WTC11 (cell line): Measurements from ENCODE around the gene PDK2. TPM values are rescaled to one million over a fixed set of nuclear protein-coding genes. Genes with fewer than 3 reads are reported as not detected.

Experiments used
- ATAC-seq: fragments of 200-7000 bp; cut with Tn5 transposase; 2 replicates; pipeline ENCODE4 v1.10.0; 2021; ENCODE audit warnings: mild to moderate bottlenecking, moderate library complexity
- CTCF ChIA-PET: fragments of 300-600 bp; sonication (Branson Sonifier 250); formaldehyde crosslinking; loops from one replicate; lab custom pipeline; 2021; ENCODE audit warnings: antibody characterized with exemption; lab: Charles Lee
- POLR2A ChIA-PET: fragments of 350-600 bp; sonication (Branson Sonifier 250); formaldehyde crosslinking; loops from one replicate; lab custom pipeline; 2021; ENCODE audit warnings: antibody characterized with exemption; lab: Charles Lee
- DNase-seq: peaks from one replicate; pipeline ENCODE4 v3.0.0; 2021; ENCODE audit warnings: low spot score
- H3K27ac Mint-ChIP-seq: 2 replicates; pipeline ENCODE4 v1.8.0; 2021; ENCODE audit warnings: mixed read lengths
- H3K27me3 Mint-ChIP-seq: 2 replicates; pipeline ENCODE4 v1.8.0; 2021; ENCODE audit warnings: low read depth, mild to moderate bottlenecking, moderate library complexity, mixed read lengths
- H3K36me3 Mint-ChIP-seq: 2 replicates; pipeline ENCODE4 v1.8.0; 2021; ENCODE audit warnings: mixed read lengths
- H3K4me1 Mint-ChIP-seq: 2 replicates; pipeline ENCODE4 v1.8.0; 2022; ENCODE audit warnings: mixed read lengths
- H3K4me3 Mint-ChIP-seq: 2 replicates; pipeline ENCODE4 v1.8.0; 2021; ENCODE audit warnings: mild to moderate bottlenecking, moderate library complexity, mixed read lengths
- H3K9me3 Mint-ChIP-seq: 2 replicates; pipeline ENCODE4 v1.8.0; 2021; ENCODE audit warnings: mixed read lengths
- AR ChIP-seq: fragments of 250-450 bp; sonication (Bioruptor Pico); IDR thresholded peaks from 2 replicates; pipeline ENCODE4 v1.9.0; 2021; ENCODE audit warnings: mild to moderate bottlenecking
- E2F1 ChIP-seq: sonication (generic); formaldehyde crosslinking; IDR thresholded peaks from 2 replicates; pipeline ENCODE4 v1.8.0; 2022; ENCODE audit warnings: mild to moderate bottlenecking, missing genetic modification reagents
- FOXJ3 ChIP-seq: sonication (generic); formaldehyde crosslinking; IDR thresholded peaks from 2 replicates; pipeline ENCODE4 v1.9.0; 2021; ENCODE audit warnings: missing genetic modification reagents, mild to moderate bottlenecking, borderline replicate concordance
- IRF2 ChIP-seq: sonication (generic); formaldehyde crosslinking; IDR thresholded peaks from 2 replicates; pipeline ENCODE4 v1.8.0; 2022; ENCODE audit warnings: low read depth, missing genetic modification reagents, borderline replicate concordance
- MAX ChIP-seq: sonication (generic); formaldehyde crosslinking; IDR thresholded peaks from 2 replicates; pipeline ENCODE4 v1.8.0; 2022; ENCODE audit warnings: mild to moderate bottlenecking, missing genetic modification reagents
- MYBL2 ChIP-seq: sonication (generic); formaldehyde crosslinking; IDR thresholded peaks from 2 replicates; pipeline ENCODE4 v1.8.1; 2023; ENCODE audit warnings: mild to moderate bottlenecking, moderate library complexity, missing genetic modification reagents
- PREB ChIP-seq: sonication (generic); formaldehyde crosslinking; IDR thresholded peaks from 2 replicates; pipeline ENCODE4 v1.8.1; 2022; ENCODE audit warnings: mild to moderate bottlenecking, missing genetic modification reagents, moderate library complexity, borderline replicate concordance
- TEAD1 ChIP-seq: sonication (generic); formaldehyde crosslinking; IDR thresholded peaks from 2 replicates; pipeline ENCODE4 v1.8.0; 2022; ENCODE audit warnings: mild to moderate bottlenecking, missing genetic modification reagents
- ZNF425 ChIP-seq: fragments of 250-450 bp; sonication (Bioruptor Pico); conservative IDR thresholded peaks from 2 replicates; pipeline ENCODE4 v1.9.0; 2021; ENCODE audit warnings: mild to moderate bottlenecking
- total RNA-seq: library from RNA; stranded (reverse); gene quantifications from 3 replicates; pipeline ENCODE4 v1.2.3, GENCODE V29; 2021

The PDK2 gene
- total RNA-seq, 1 experiment from 2014 or later: 16.6 TPM

GRCh38 chr17:50075446-50076032, 19.6 kb upstream of the PDK2 start:
- no peak for DNase-seq
- CTCF ChIA-PET: interaction anchor here (0.8 to 5.0 kb wide), 4 partner anchors 12 to 19 kb away, joined by 3 to 67 read pairs (median 6); partner anchors contain the start of gene ITGA3
- Mint-ChIP-seq H3K27me3 (no peaks in the 10 kb centered on the region), H3K27ac (no peak overlapping the region), H3K36me3 (peaks cover 36% of the 10 kb centered on the region), H3K9me3 (peaks cover 5% of the 10 kb centered on the region), H3K4me1 (peaks cover 11% of the 10 kb centered on the region), H3K4me3 (no peak overlapping the region)
- TF ChIP-seq PREB (no peak), E2F1 (CRISPR knock-in tag) (no peak), FOXJ3 (CRISPR knock-in tag) (no peak), MYBL2 (CRISPR knock-in tag) (no peak)
- POLR2A ChIA-PET: no interaction called here
- ATAC-seq: no peak

- no peaks in the 10 kb centered on the region for H3K27me3 Mint-ChIP-seq
- POLR2A ChIA-PET: no interaction called here
- CTCF ChIA-PET: interaction anchor here (1.5 to 5.0 kb wide), 4 partner anchors 11 to 20 kb away, joined by 4 to 67 read pairs (median 10); partner anchors contain the start of gene ITGA3
- H3K9me3 Mint-ChIP-seq: peaks cover 1% of the 10 kb centered on the region
- TF ChIP-seq IRF2 (CRISPR knock-in tag): no peak
- TF ChIP-seq ZNF425 (CRISPR knock-in tag): no peak
- H3K27ac Mint-ChIP-seq: no peak overlapping the region
- ATAC-seq (peak; percentile 5), DNase-seq (no peak)
- H3K36me3 Mint-ChIP-seq: peaks cover 36% of the 10 kb centered on the region
- peaks cover 11% of the 10 kb centered on the region for H3K4me1 Mint-ChIP-seq
- no peak overlapping the region for H3K4me3 Mint-ChIP-seq
Measured at GRCh38 chr17:50076221-50076590, 18.9 kb upstream of the PDK2 start.

GRCh38 chr17:50076591-50077235, 18.4 kb upstream of the PDK2 start:
- POLR2A ChIA-PET: interaction anchor here (0.5 to 1.1 kb wide), 2 partner anchors 17 to 24 kb away, joined by 3 to 7 read pairs; no protein-coding TSS in a partner anchor
- H3K4me1 Mint-ChIP-seq: peaks cover 11% of the 10 kb centered on the region
- CTCF ChIA-PET: interaction anchor here (1.0 to 5.0 kb wide), 6 partner anchors 10 to 21 kb away, joined by 3 to 67 read pairs (median 10); partner anchors contain the start of gene ITGA3
- TF ChIP-seq MAX (CRISPR knock-in tag) (peak; percentile 84), AR (CRISPR knock-in tag) (no peak), TEAD1 (CRISPR knock-in tag) (0 out of 2 replicates have a peak, but pooled peaks have one; percentile 14)
- ATAC-seq (peak; percentile 81), DNase-seq (peak; percentile 81)
- no peak overlapping the region for H3K4me3 Mint-ChIP-seq
- no peak overlapping the region for H3K27ac Mint-ChIP-seq
- H3K27me3 Mint-ChIP-seq: no peaks in the 10 kb centered on the region
- H3K36me3 Mint-ChIP-seq: peaks cover 33% of the 10 kb centered on the region
- no peaks in the 10 kb centered on the region for H3K9me3 Mint-ChIP-seq
